Neural progenitor cell (in vitro differentiated cells): ENCODE data around the gene DSC3. TPM values are rescaled to one million over a fixed set of nuclear protein-coding genes. Genes with fewer than 3 reads are reported as not detected.

Experiments used
- DNase-seq: peaks from one replicate; pipeline ENCODE4 v3.0.0-alpha.2; 2016; ENCODE audit warnings: low spot score
- H2AFZ ChIP-seq: fragments of 200-600 bp; sonication (generic); replicated peaks from 2 replicates; pipeline ENCODE4 v1.6.1; 2016; ENCODE audit warnings: antibody characterized with exemption
- H3F3A ChIP-seq: fragments of 200-600 bp; sonication (generic); 2 replicates; pipeline ENCODE4 v1.6.1; 2016; ENCODE audit warnings: antibody characterized with exemption, low read depth
- H3K27ac ChIP-seq: fragments of 200-600 bp; sonication (generic); 2 replicates; pipeline ENCODE4 v1.5.1; 2016; ENCODE audit warnings: mild to moderate bottlenecking
- H3K27me3 ChIP-seq: fragments of 200-600 bp; sonication (generic); 2 replicates; pipeline ENCODE4 v1.6.1; 2016; ENCODE audit warnings: mild to moderate bottlenecking, moderate library complexity
- H3K36me3 ChIP-seq: fragments of 200-600 bp; sonication (generic); 2 replicates; pipeline ENCODE4 v1.5.1; 2016
- H3K4me1 ChIP-seq: fragments of 200-600 bp; sonication (generic); 2 replicates; pipeline ENCODE4 v1.6.1; 2016; ENCODE audit warnings: mixed run types
- H3K4me2 ChIP-seq: fragments of 200-600 bp; sonication (generic); 2 replicates; pipeline ENCODE4 v1.6.1; 2016
- H3K4me3 ChIP-seq: fragments of 200-600 bp; sonication (generic); 2 replicates; pipeline ENCODE4 v1.5.1; 2016
- H3K79me2 ChIP-seq: fragments of 200-600 bp; sonication (generic); 2 replicates; pipeline ENCODE4 v1.6.1; 2016; ENCODE audit warnings: low read depth
- H3K9ac ChIP-seq: fragments of 200-600 bp; sonication (generic); 2 replicates; pipeline ENCODE4 v1.6.1; 2016
- H3K9me3 ChIP-seq: fragments of 200-600 bp; sonication (generic); 2 replicates; pipeline ENCODE4 v1.5.1; 2016; ENCODE audit warnings: low read depth
- H4K20me1 ChIP-seq: fragments of 200-600 bp; sonication (generic); 2 replicates; pipeline ENCODE4 v1.6.1; 2016; ENCODE audit warnings: low read depth
- H3K27ac Mint-ChIP-seq: 3 replicates; pipeline ENCODE4 v1.8.0; 2021; ENCODE audit warnings: mixed read lengths
- H3K27me3 Mint-ChIP-seq: 2 replicates; pipeline ENCODE4 v1.8.0; 2022; ENCODE audit warnings: low read depth, mild to moderate bottlenecking, inconsistent platforms, moderate library complexity, mixed read lengths; ENCODE audit not compliant: insufficient read depth
- H3K36me3 Mint-ChIP-seq: 3 replicates; pipeline ENCODE4 v1.8.0; 2021; ENCODE audit warnings: mixed read lengths
- H3K4me1 Mint-ChIP-seq: 3 replicates; pipeline ENCODE4 v1.8.0; 2021; ENCODE audit warnings: mixed read lengths
- H3K4me3 Mint-ChIP-seq: 3 replicates; pipeline ENCODE4 v1.8.0; 2021; ENCODE audit warnings: mild to moderate bottlenecking, moderate library complexity, mixed read lengths
- H3K9me3 Mint-ChIP-seq: 3 replicates; pipeline ENCODE4 v1.8.0; 2020; ENCODE audit warnings: mixed read lengths
- CTCF ChIP-seq: fragments of 200-600 bp; sonication (generic); IDR thresholded peaks from 2 replicates; pipeline ENCODE4 v1.5.1; 2017; ENCODE audit warnings: antibody characterized with exemption, mild to moderate bottlenecking
- EZH2 ChIP-seq: fragments of 200-600 bp; sonication (generic); IDR thresholded peaks from 2 replicates; pipeline ENCODE4 v1.6.1; 2017; ENCODE audit warnings: antibody characterized with exemption, mild to moderate bottlenecking, moderate library complexity
- EZH2phosphoT487 ChIP-seq: fragments of 200-600 bp; sonication (generic); IDR thresholded peaks from 2 replicates; pipeline ENCODE4 v1.6.1; 2017; ENCODE audit warnings: antibody characterized with exemption
- total RNA-seq: library from RNA; depleted of rRNA; stranded (reverse); fragments of >200 nt; gene quantifications from 2 replicates; pipeline ENCODE4 v1.2.3, GENCODE V29; 2015; ENCODE audit warnings: low replicate concordance

DSC3 gene
- total RNA-seq, 1 donor from 2014 or later, result 1.8 TPM

GRCh38 chr18:31048216-31048615 is 5.7 kb upstream of the DSC3 start:
- H3K9ac ChIP-seq, result no peak overlapping the region
- no peak overlapping the region for H3K4me2 ChIP-seq
- no peaks in the 10 kb centered on the region for H3K4me1 Mint-ChIP-seq
- no peak for TF ChIP-seq EZH2phosphoT487
- TF ChIP-seq CTCF, result no peak
- TF ChIP-seq EZH2, result no peak
- no peaks in the 10 kb centered on the region for H3K9me3 ChIP-seq
- no peak overlapping the region for H3K27ac ChIP-seq
- no peak overlapping the region for H3K4me3 ChIP-seq
- H2AFZ ChIP-seq, result no peak overlapping the region
- peaks cover 9% of the 10 kb centered on the region for H3K9me3 Mint-ChIP-seq
- no peaks in the 10 kb centered on the region for H4K20me1 ChIP-seq
- no peak overlapping the region for H3K4me3 Mint-ChIP-seq
- H3K79me2 ChIP-seq, result no peaks in the 10 kb centered on the region
- peaks cover 4% of the 10 kb centered on the region for H3K36me3 Mint-ChIP-seq
- peaks cover 13% of the 10 kb centered on the region for H3K27me3 Mint-ChIP-seq
- H3K4me1 ChIP-seq, result no peaks in the 10 kb centered on the region
- H3F3A ChIP-seq, result no peaks in the 10 kb centered on the region
- H3K27me3 ChIP-seq, result peaks cover 27% of the 10 kb centered on the region
- H3K36me3 ChIP-seq, result no peaks in the 10 kb centered on the region
- no peak for DNase-seq
- H3K27ac Mint-ChIP-seq, result no peak overlapping the region

- no peaks in the 10 kb centered on the region for H3K9me3 ChIP-seq
- no peak for DNase-seq
- peaks cover 6% of the 10 kb centered on the region for H3K36me3 Mint-ChIP-seq
- H3K4me3 Mint-ChIP-seq, result no peak overlapping the region
- H3K27ac Mint-ChIP-seq, result no peak overlapping the region
- H3K4me2 ChIP-seq, result no peak overlapping the region
- no peaks in the 10 kb centered on the region for H3K36me3 ChIP-seq
- TF ChIP-seq CTCF (no peak), EZH2phosphoT487 (no peak), EZH2 (no peak)
- H3K4me3 ChIP-seq, result no peak overlapping the region
- no peaks in the 10 kb centered on the region for H3K79me2 ChIP-seq
- H3K4me1 Mint-ChIP-seq, result peaks cover 3% of the 10 kb centered on the region
- H2AFZ ChIP-seq, result no peak overlapping the region
- H3K9me3 Mint-ChIP-seq, result peaks cover 2% of the 10 kb centered on the region
- no peaks in the 10 kb centered on the region for H3K4me1 ChIP-seq
- H3K27me3 Mint-ChIP-seq, result peaks cover 21% of the 10 kb centered on the region
- no peak overlapping the region for H3K27ac ChIP-seq
- H4K20me1 ChIP-seq, result no peaks in the 10 kb centered on the region
- no peak overlapping the region for H3K9ac ChIP-seq
- peaks cover 40% of the 10 kb centered on the region for H3K27me3 ChIP-seq
- peaks cover 10% of the 10 kb centered on the region for H3F3A ChIP-seq
Measured at GRCh38 chr18:31046916-31047315, 4.4 kb upstream of the DSC3 start.

GRCh38 chr18:31045599-31045998 is 3.1 kb upstream of the DSC3 start:
- H3K79me2 ChIP-seq, result no peaks in the 10 kb centered on the region

More at GRCh38 chr18:31045599-31045998, 3.1 kb upstream of the DSC3 start:
- peaks cover 2% of the 10 kb centered on the region for H3K9me3 Mint-ChIP-seq
- Histone ChIP-seq H3K4me3 (no peak overlapping the region), H4K20me1 (no peaks in the 10 kb centered on the region), H3K4me2 (no peak overlapping the region), H3K27ac (no peak overlapping the region), H3K27me3 (peaks cover 53% of the 10 kb centered on the region), H3K9ac (no peak overlapping the region), H2AFZ (no peak overlapping the region), H3K36me3 (no peaks in the 10 kb centered on the region), H3K9me3 (no peaks in the 10 kb centered on the region), H3K4me1 (no peaks in the 10 kb centered on the region), H3F3A (peaks cover 11% of the 10 kb centered on the region)
- peaks cover 6% of the 10 kb centered on the region for H3K36me3 Mint-ChIP-seq
- DNase-seq, result no peak
- no peak overlapping the region for H3K4me3 Mint-ChIP-seq
- TF ChIP-seq CTCF (no peak), EZH2phosphoT487 (no peak), EZH2 (no peak)
- H3K27ac Mint-ChIP-seq, result no peak overlapping the region
- H3K27me3 Mint-ChIP-seq, result peaks cover 34% of the 10 kb centered on the region
- H3K4me1 Mint-ChIP-seq, result peaks cover 15% of the 10 kb centered on the region
